NT2/D1 (cell line): ENCODE measurements around the gene DCAF11.

Source experiments
- DNase-seq: peaks from one replicate; pipeline ENCODE4 v3.0.0-alpha.2; 2011; ENCODE audit warnings: low read depth, low spot score
- H3K27me3 ChIP-seq: 2 replicates; pipeline ENCODE4 v1.6.0; 2011; ENCODE audit warnings: mild to moderate bottlenecking; ENCODE audit not compliant: insufficient read length, insufficient read depth
- H3K36me3 ChIP-seq: 2 replicates; pipeline ENCODE4 v1.6.1; 2011; ENCODE audit warnings: mild to moderate bottlenecking, low read length, mixed read lengths; ENCODE audit not compliant: insufficient read depth, insufficient read length
- H3K4me1 ChIP-seq: 2 replicates; pipeline ENCODE4 v1.5.1; 2011; ENCODE audit not compliant: insufficient read depth, insufficient read length
- H3K4me3 ChIP-seq: 2 replicates; pipeline ENCODE4 v1.5.1; 2011; ENCODE audit warnings: low read depth; ENCODE audit not compliant: insufficient read length
- H3K9ac ChIP-seq: 2 replicates; pipeline ENCODE4 v1.6.0; 2011; ENCODE audit warnings: low read depth; ENCODE audit not compliant: insufficient read length
- H3K9me3 ChIP-seq: 2 replicates; pipeline ENCODE4 v1.5.1; 2011; ENCODE audit warnings: mild to moderate bottlenecking, low read length; ENCODE audit not compliant: insufficient read depth
- SUZ12 ChIP-seq: IDR thresholded peaks from 2 replicates; pipeline ENCODE4 v1.6.1; 2011; ENCODE audit not compliant: insufficient read length, insufficient read depth; ENCODE audit errors: extremely low read depth
- YY1 ChIP-seq: IDR thresholded peaks from 2 replicates; pipeline ENCODE4 v1.6.1; 2011; ENCODE audit not compliant: insufficient read length, insufficient read depth
- ZNF274 ChIP-seq: IDR thresholded peaks from 2 replicates; pipeline ENCODE4 v1.6.1; 2011; ENCODE audit warnings: mild to moderate bottlenecking, low read depth, low read length

Gene DCAF11

DNA sequence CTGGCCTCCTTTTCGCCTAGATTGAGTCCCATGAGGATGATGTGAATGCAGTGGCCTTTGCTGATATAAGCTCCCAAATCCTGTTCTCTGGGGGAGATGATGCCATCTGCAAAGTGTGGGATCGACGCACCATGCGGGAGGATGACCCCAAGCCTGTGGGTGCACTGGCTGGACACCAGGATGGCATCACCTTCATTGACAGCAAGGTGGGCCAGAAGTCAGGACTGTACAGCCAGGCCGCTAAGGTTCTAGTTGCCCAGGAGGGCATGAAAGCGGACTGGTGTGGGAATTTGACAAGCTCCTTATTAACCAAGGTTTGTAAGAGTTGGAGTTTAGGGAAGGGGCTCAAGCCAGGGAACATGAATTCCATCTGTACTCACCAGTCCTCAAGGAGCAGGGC is 5.1 kb downstream of the DCAF11 start:
- H3K9ac ChIP-seq = no peak overlapping the region
- TF ChIP-seq YY1 (no peak), SUZ12 (no peak), ZNF274 (no peak)
- peaks cover 50% of the 10 kb centered on the region for H3K36me3 ChIP-seq
- peaks cover 3% of the 10 kb centered on the region for H3K4me1 ChIP-seq
- no peaks in the 10 kb centered on the region for H3K9me3 ChIP-seq
- DNase-seq = no peak
- no peak overlapping the region for H3K4me3 ChIP-seq
- no peaks in the 10 kb centered on the region for H3K27me3 ChIP-seq

DNA sequence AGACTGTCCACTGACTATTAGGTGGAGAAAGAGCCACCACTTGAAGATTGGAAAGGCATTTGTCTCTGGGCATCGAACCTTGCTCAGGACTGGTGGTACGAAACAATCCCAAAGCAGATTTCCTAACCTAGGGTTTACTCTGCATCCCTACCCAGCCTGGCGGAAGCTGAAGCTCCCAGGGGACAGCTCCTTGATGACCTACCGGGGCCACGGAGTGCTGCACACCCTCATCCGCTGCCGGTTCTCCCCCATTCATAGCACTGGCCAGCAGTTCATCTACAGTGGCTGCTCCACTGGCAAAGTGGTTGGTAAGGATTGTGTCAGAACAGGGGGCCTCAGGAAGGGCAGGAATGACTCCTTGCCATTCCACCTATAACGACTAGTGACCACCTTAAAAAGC is 6.6 kb downstream of the DCAF11 start:
- Histone ChIP-seq H3K9ac (no peak overlapping the region), H3K27me3 (no peaks in the 10 kb centered on the region), H3K36me3 (peaks cover 50% of the 10 kb centered on the region), H3K9me3 (no peaks in the 10 kb centered on the region), H3K4me1 (peaks cover 3% of the 10 kb centered on the region), H3K4me3 (no peak overlapping the region)
- no peak for DNase-seq
- TF ChIP-seq SUZ12 (no peak), ZNF274 (no peak), YY1 (no peak)

DNA sequence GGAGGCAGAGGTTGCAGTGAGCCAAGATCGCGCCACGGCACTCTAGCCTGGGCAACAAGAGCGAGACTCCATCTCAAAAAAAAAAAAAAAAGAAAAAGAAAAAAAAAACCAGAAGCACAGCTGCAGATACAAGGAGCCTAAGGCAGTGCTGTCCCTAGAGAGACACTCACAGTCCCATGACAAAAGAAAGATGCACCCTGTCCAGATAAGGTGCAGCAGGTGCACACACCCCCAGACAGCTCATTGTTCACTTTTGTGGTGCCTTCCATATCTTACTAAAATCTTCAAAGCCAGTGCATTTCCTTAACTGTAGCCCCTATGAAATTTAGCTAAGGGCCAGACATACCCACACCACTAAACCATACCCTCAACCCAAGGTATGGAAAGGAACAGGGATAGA is 7.8 kb downstream of the DCAF11 start:
- Histone ChIP-seq H3K4me3 (no peak overlapping the region), H3K27me3 (no peaks in the 10 kb centered on the region), H3K36me3 (peaks cover 42% of the 10 kb centered on the region), H3K9ac (no peak overlapping the region), H3K9me3 (no peaks in the 10 kb centered on the region), H3K4me1 (no peaks in the 10 kb centered on the region)
- TF ChIP-seq ZNF274 (no peak), SUZ12 (no peak), YY1 (no peak)
- DNase-seq = no peak

DNA sequence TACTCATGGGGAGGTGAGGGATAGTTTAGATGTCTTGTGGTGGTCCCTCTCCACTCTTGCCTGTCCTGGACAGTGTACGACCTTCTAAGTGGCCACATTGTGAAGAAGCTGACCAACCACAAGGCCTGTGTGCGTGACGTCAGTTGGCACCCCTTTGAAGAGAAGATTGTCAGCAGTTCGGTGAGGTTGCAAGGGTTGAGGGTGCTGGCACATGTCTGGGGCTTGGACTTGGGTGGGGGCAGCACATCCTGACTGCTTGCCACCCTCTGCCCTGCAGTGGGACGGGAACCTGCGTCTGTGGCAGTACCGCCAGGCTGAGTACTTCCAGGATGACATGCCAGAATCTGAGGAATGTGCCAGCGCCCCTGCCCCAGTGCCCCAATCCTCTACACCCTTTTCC is 8.3 kb downstream of the DCAF11 start:
- Histone ChIP-seq H3K27me3 (no peaks in the 10 kb centered on the region), H3K9me3 (no peaks in the 10 kb centered on the region), H3K4me3 (no peak overlapping the region), H3K36me3 (peaks cover 37% of the 10 kb centered on the region), H3K9ac (no peak overlapping the region), H3K4me1 (no peaks in the 10 kb centered on the region)
- TF ChIP-seq YY1 (no peak), ZNF274 (no peak), SUZ12 (no peak)
- no peak for DNase-seq

DNA sequence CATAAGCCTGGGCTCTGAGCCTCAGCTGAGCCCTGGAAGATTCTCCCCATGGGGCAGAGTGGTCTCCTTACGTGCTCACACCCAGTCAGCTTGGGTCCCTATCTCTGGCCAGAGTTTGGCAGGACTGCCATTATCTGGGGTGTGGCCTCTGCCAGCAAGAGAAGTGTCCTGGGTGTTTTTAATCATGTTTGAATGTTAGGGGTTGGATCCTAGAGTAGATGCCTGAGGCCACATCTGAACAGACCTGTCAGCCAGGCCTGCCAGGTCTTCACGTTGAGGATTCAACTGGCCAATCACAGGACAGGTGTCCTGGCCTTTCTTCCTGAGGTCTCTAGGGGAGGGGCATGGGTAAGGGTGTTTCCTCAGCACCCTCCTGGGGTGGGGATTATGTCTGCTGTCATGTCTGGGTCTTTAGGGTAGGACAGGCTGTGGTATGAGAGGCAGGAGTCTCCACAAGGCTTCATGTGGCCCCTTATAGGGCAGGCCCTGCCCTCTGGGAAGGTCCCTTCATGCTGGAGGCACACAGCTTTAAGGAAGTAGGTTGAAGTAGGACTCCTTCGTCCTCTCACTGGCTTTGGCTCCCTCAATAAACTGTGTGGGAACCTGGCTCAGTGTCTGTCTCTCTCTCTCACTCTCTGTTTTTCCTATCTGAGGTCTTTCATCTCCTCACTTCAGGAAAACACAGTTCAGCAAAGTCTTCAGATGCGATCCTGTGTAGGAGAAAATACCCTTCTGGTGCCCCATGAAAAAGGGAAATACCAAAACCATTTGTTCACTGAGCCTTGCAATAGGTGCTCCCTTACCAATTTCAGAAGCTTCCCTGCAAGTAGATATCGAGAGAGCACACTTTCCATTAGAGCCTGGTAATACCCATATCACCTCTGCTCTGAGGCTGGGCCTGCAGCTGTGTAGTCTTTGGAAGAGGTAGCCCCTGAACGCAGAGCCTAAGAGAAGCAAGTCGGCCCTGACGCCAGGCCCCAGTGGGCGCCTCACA is 9.1 kb downstream of the DCAF11 start:
- no peak for DNase-seq
- Histone ChIP-seq H3K9ac (no peak overlapping the region), H3K36me3 (peaks cover 29% of the 10 kb centered on the region), H3K9me3 (no peaks in the 10 kb centered on the region), H3K27me3 (no peaks in the 10 kb centered on the region), H3K4me1 (no peaks in the 10 kb centered on the region), H3K4me3 (no peak overlapping the region)
- no peak for TF ChIP-seq YY1
- no peak for TF ChIP-seq ZNF274
- no peak for TF ChIP-seq SUZ12

DNA sequence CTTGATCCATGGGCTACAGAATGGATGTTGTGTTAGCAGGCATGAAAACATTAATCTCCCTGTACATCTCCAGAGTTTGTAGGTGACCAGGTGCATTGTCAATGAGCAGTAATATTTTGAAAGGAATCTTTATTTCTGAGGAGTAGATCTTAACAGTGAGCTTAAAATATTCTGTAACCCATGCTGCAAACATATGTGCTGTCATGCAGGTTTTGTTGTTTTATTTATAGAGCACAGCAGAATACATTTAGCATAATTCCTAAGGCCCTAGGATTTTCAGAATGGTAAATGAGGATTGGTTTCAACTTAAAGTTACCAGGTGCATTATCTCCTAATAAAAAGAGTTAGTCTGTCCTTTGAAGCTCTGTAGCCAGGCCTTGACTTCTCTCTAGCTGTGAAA is 12.4 kb downstream of the DCAF11 start:
- Histone ChIP-seq H3K4me3 (no peak overlapping the region), H3K27me3 (no peaks in the 10 kb centered on the region), H3K4me1 (peaks cover 2% of the 10 kb centered on the region), H3K36me3 (peaks cover 6% of the 10 kb centered on the region), H3K9ac (no peak overlapping the region), H3K9me3 (no peaks in the 10 kb centered on the region)
- no peak for DNase-seq
- TF ChIP-seq SUZ12 = no peak
- no peak for TF ChIP-seq ZNF274
- no peak for TF ChIP-seq YY1

DNA sequence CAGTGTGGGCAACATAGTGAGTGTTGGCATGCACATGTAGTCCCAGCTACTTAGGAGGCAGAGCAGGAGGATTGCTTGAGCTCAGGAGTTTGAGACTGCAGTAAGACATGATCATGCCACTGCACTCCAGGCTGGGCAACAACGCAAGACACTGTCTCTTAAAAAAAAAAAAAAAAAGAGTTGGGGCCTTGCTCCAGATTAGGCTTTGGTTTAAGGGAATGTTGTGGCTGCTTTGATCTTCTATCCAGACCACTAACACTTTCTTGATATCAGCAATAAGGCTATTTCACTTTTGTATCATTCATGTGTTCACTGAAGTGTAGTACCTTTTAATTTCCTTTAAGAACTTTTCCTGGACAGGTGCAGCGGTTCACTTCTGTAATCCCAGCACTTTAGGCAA is 13.1 kb downstream of the DCAF11 start:
- no peak for DNase-seq
- H3K9me3 ChIP-seq = no peaks in the 10 kb centered on the region
- no peak for TF ChIP-seq YY1
- TF ChIP-seq SUZ12 = no peak
- no peaks in the 10 kb centered on the region for H3K27me3 ChIP-seq
- H3K4me3 ChIP-seq = no peak overlapping the region
- peaks cover 6% of the 10 kb centered on the region for H3K36me3 ChIP-seq
- H3K9ac ChIP-seq = no peak overlapping the region
- H3K4me1 ChIP-seq = peaks cover 7% of the 10 kb centered on the region
